ENCODE measurements around the gene NEURL1. TPM values are rescaled to one million over a fixed set of nuclear protein-coding genes. Genes with fewer than 3 reads are reported as not detected.
A peak's percentile ranks its signal among the peaks of the same experiment; 100 is the strongest.

NEURL1 gene
- total RNA-seq, 4 donors from 2014 or later = 0.19 TPM; not detected in 3

DNA sequence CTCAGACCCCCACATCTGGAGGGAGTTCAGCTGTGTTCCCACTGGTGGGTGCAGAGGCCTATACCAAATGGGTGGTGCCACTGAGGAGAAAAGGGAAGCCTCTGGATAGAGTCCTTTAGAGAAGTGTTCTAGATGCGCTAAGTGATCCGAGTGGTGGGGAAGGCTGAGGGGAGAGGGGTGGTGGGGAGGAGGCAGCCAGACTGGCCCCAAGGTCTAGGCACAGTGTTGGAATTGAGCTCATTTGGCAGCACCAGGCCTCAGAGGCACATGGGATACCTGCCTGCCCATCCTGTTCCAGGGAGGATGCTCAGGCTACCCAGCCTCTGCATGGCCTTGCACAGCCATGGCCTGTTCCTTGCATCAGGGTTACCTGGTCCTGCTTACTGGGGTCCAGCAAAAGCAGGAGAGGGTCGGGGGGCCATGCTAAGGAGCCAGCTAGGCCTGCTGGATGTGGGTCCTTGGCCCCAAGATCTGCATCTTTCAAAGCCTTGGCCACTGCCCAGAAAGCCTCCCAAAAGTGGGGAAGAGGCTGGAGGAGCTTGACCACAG, 99.6 kb downstream of the NEURL1 start:
- intact Hi-C loops (cut with DNase I) = no loop called here
- Histone ChIP-seq H3K36me3 (peaks cover 0 to 42% (median 0%) of the 10 kb centered on the region in 3 donors), H3K27me3 (no peaks in the 10 kb centered on the region), H3K9me3 (no peaks in the 10 kb centered on the region), H3K27ac (no peak overlapping the region), H3K4me1 (peaks cover 0 to 20% (median under 1%) of the 10 kb centered on the region in 3 donors), H3K4me3 (no peak overlapping the region)
- DNase-seq = no peak
- no peak for TF ChIP-seq POLR2A (IDR thresholded peaks at IDR 0.05)
- TF ChIP-seq, protein P1, sequence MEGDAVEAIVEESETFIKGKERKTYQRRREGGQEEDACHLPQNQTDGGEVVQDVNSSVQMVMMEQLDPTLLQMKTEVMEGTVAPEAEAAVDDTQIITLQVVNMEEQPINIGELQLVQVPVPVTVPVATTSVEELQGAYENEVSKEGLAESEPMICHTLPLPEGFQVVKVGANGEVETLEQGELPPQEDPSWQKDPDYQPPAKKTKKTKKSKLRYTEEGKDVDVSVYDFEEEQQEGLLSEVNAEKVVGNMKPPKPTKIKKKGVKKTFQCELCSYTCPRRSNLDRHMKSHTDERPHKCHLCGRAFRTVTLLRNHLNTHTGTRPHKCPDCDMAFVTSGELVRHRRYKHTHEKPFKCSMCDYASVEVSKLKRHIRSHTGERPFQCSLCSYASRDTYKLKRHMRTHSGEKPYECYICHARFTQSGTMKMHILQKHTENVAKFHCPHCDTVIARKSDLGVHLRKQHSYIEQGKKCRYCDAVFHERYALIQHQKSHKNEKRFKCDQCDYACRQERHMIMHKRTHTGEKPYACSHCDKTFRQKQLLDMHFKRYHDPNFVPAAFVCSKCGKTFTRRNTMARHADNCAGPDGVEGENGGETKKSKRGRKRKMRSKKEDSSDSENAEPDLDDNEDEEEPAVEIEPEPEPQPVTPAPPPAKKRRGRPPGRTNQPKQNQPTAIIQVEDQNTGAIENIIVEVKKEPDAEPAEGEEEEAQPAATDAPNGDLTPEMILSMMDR (IDR thresholded peaks at IDR 0.05) = no peak
- 100% methylated on average over 1 of the region's 3 CpGs for WGBS, 2 donors

DNA sequence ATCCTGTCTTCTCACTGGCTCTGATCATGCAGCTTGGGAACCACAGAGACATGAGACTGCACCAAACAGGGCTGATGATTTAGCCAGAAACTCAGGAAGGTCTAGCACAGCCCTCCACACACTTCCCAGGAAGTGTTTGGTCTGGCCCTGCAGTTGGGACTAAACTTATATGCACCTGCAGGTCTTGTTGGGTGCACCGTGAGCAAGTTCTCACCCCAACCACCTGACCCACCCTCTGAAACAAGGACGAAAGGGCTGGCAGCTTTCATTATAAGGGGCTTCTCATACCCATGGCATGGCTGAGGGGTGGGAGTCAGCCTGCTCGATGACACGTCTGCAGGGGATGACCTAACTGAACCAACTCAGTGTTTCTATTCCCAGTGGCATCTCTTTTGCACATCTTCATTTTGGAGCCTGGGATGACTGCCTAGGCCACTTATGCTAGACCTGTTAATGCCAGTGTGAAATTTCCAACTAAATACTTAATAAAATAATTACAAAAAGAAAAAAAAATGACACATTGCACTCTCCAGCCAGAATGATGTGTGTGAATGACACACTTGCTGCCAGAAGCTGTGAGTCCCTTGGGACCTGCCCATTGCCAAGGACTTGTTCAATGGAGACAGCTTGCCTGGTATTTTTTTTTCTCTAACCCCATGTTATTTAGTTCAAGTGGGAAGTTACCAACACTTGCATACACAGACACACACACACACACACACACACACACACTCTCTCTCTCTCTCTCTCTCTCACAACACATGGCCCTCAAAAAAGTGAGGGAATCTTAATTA, 102.6 kb downstream of the NEURL1 start:
- Histone ChIP-seq H3K27ac (no peak overlapping the region), H3K36me3 (peaks cover 0 to 52% (median 0%) of the 10 kb centered on the region in 3 donors), H3K9me3 (no peaks in the 10 kb centered on the region), H3K4me1 (peaks cover 0 to 50% (median 9%) of the 10 kb centered on the region in 3 donors), H3K27me3 (no peaks in the 10 kb centered on the region), H3K4me3 (no peak overlapping the region)
- intact Hi-C loops (cut with DNase I) = no loop called here
- DNase-seq = no peak
- 73 to 88% methylated on average over 2 to 3 of the region's 4 CpGs for WGBS, 2 donors
- TF ChIP-seq, protein P1 (IDR thresholded peaks at IDR 0.05) = no peak
- no peak for TF ChIP-seq POLR2A (IDR thresholded peaks at IDR 0.05)

DNA sequence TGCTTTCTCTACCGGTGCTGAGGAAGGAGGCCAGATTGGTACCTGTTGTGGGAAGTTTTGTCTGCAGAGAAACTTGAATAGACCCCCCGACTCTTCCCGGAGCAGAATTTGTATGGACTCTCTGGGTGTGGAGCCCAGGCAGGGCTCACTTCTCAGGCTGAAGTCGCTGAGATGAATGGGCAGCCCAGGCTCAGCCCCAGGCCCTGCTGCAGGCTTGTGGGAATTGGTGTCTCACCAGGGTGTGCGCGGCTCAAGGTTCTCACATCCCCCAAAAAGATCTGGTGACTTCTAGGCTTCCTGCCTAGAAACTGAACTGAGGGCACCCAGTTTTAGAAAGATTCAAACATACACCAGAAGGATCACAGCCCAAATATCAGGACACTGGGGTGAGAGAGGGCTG, 103.5 kb downstream of the NEURL1 start:
- Histone ChIP-seq H3K36me3 (peaks cover 0 to 60% (median 4%) of the 10 kb centered on the region in 3 donors), H3K4me3 (no peak overlapping the region), H3K4me1 (peaks cover 0 to 55% (median 9%) of the 10 kb centered on the region in 3 donors), H3K27ac (peak overlapping the region in 1 of 4 donors; percentile 18), H3K9me3 (no peaks in the 10 kb centered on the region), H3K27me3 (no peaks in the 10 kb centered on the region)
- 64 to 70% methylated on average over 3 to 4 of the region's 6 CpGs for WGBS, 2 donors
- intact Hi-C loops (cut with DNase I) = no loop called here
- DNase-seq = no peak
- TF ChIP-seq, protein P1 (IDR thresholded peaks at IDR 0.05) = no peak
- TF ChIP-seq POLR2A (IDR thresholded peaks at IDR 0.05) = no peak

DNA sequence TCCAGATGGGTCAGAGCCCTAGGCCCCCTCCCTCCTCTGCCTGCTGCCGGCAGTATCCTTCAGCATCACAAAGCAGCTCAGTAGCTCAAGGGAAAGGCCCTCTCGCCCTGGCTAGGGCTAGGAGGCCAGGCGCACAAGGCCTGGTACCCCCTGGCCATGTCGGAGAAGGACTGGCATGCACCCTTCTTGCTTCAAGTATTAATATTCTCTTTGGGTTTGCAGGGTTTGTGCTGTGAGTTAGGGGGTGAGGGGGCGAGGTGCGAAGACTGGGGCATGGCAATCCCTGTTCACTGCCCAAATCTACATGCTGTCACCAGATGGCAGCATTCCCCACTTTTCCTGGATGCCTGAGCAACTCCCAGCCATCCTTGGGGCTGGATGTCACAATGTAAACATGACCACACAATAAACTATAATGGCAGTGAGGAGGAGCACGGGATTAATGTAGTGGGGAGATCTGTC, 105.2 kb downstream of the NEURL1 start:
- WGBS, 2 donors = 36 to 54% methylated on average over 2 to 4 of the region's 7 CpGs
- intact Hi-C loops (cut with DNase I) = no loop called here
- peaks cover 12 to 71% (median 19%) of the 10 kb centered on the region in 3 donors for H3K36me3 ChIP-seq
- H3K9me3 ChIP-seq = no peaks in the 10 kb centered on the region
- TF ChIP-seq, protein P1 (IDR thresholded peaks at IDR 0.05) = peak; percentile 29 to 65 (median 56)
- TF ChIP-seq POLR2A (IDR thresholded peaks at IDR 0.05) = no peak
- H3K4me1 ChIP-seq = peaks cover 0 to 55% (median 9%) of the 10 kb centered on the region in 3 donors
- no peaks in the 10 kb centered on the region for H3K27me3 ChIP-seq
- DNase-seq = no peak
- H3K4me3 ChIP-seq = no peak overlapping the region
- peak overlapping the region in 2 of 4 donors; percentile 35 to 45 for H3K27ac ChIP-seq

DNA sequence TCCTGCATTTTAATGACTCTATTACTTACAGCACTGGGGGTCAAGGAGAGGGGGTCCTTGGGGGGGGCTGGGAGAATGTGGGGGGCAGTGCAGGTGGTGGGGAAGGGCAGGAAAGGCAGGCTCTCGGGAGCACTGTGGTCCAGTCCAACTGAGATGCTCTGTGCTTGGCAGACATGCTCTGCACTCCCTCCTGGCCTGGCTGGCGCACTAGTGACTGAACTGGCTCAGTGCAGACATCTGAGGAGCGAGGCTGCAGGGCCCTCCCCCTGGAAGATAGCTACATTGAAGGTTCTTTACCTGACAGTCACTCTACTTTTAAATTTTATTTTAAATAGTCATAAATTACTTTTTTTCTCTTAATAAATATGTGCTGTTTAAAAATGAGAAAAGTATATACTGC, 105.7 kb downstream of the NEURL1 start:
- Histone ChIP-seq H3K27ac (peak overlapping the region in 2 of 4 donors; percentile 35 to 45), H3K4me1 (peaks cover 0 to 55% (median 9%) of the 10 kb centered on the region in 3 donors), H3K4me3 (no peak overlapping the region), H3K9me3 (no peaks in the 10 kb centered on the region), H3K36me3 (peaks cover 17 to 76% (median 19%) of the 10 kb centered on the region in 3 donors), H3K27me3 (no peaks in the 10 kb centered on the region)
- intact Hi-C loops (cut with DNase I) = no loop called here
- DNase-seq = no peak
- no peak for TF ChIP-seq POLR2A (IDR thresholded peaks at IDR 0.05)
- TF ChIP-seq, protein P1 (IDR thresholded peaks at IDR 0.05) = no peak
- 49 to 56% methylated on average over 3 of the region's 3 CpGs for WGBS, 2 donors

Data from esophagus squamous epithelium (tissue), 5 donors.